ENCODE data around the gene C19orf85.

GRCh38 chr19:55503157-55503501 lies 38.6 kb upstream of the C19orf85 start:
- TF ChIP-seq, protein P1, sequence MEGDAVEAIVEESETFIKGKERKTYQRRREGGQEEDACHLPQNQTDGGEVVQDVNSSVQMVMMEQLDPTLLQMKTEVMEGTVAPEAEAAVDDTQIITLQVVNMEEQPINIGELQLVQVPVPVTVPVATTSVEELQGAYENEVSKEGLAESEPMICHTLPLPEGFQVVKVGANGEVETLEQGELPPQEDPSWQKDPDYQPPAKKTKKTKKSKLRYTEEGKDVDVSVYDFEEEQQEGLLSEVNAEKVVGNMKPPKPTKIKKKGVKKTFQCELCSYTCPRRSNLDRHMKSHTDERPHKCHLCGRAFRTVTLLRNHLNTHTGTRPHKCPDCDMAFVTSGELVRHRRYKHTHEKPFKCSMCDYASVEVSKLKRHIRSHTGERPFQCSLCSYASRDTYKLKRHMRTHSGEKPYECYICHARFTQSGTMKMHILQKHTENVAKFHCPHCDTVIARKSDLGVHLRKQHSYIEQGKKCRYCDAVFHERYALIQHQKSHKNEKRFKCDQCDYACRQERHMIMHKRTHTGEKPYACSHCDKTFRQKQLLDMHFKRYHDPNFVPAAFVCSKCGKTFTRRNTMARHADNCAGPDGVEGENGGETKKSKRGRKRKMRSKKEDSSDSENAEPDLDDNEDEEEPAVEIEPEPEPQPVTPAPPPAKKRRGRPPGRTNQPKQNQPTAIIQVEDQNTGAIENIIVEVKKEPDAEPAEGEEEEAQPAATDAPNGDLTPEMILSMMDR (conservative IDR thresholded peaks at IDR 0.05 in 1 of 2, IDR thresholded peaks at IDR 0.05 in 1 of 2; ENCODE audit: low read depth in 1 of 2, low read length in 2 of 2), result no peak
- no peak for TF ChIP-seq EZH2 (IDR thresholded peaks at IDR 0.05; ENCODE audit: low read length, missing control alignments)

Data from fibroblast of lung (primary cell).